ENCODE measurements around the gene SFXN3.

SFXN3 gene

DNA sequence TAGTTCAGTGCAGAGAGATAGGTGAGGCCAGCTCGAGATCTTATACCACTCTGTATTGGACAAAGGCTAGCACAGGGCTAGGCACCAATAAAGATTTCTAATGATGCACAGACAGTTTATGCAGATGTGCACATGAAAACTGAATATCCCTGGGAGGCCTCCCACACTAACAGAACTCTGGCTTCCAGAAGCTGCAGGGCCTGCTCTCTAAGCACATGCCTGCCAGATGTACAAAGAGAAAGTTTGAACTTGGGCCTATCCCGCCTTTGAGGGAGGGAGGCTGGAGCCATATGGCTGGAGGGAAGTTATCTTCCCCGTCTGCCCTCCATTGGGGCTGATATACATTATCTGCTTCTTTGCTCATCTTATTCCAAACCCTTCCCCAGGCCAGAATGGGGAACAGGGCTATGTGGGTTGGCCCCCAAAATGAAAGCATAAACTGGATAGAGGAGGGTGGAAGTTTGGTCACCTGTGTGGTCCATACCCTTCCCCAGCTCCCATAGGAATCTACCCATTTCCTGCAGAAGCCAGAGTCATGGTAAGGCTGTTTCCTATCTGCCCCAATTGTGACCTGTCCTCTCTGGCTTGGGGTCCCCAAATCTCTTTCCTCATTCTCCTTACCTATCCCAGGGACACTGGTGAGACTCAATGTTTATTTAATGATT, 34.6 kb downstream of the SFXN3 start:
- TF ChIP-seq POLR2A (IDR thresholded peaks at IDR 0.05; ENCODE audit: low read depth, low read length): no peak
- no peak for TF ChIP-seq TAF1 (IDR thresholded peaks at IDR 0.05; ENCODE audit: borderline replicate concordance, low read depth, low read length)
- no peak for TF ChIP-seq POLR2AphosphoS5 (IDR thresholded peaks at IDR 0.05; ENCODE audit: low read depth, low read length)
- no peak for FAIRE-seq

GRCh38 chr10:101066146-101066895, 35.3 kb downstream of the SFXN3 start:
- no peak for TF ChIP-seq POLR2AphosphoS5 (IDR thresholded peaks at IDR 0.05; ENCODE audit: low read depth, low read length)
- TF ChIP-seq TAF1 (IDR thresholded peaks at IDR 0.05; ENCODE audit: borderline replicate concordance, low read depth, low read length): no peak
- TF ChIP-seq POLR2A (IDR thresholded peaks at IDR 0.05; ENCODE audit: low read depth, low read length): no peak
- DNase-seq (ENCODE audit: insufficient read length) (peak; percentile 58), FAIRE-seq (peak; percentile 36)

More for the DNA sequence above, 34.6 kb downstream of the SFXN3 start:
- no peak for DNase-seq (ENCODE audit: insufficient read length)

DNA sequence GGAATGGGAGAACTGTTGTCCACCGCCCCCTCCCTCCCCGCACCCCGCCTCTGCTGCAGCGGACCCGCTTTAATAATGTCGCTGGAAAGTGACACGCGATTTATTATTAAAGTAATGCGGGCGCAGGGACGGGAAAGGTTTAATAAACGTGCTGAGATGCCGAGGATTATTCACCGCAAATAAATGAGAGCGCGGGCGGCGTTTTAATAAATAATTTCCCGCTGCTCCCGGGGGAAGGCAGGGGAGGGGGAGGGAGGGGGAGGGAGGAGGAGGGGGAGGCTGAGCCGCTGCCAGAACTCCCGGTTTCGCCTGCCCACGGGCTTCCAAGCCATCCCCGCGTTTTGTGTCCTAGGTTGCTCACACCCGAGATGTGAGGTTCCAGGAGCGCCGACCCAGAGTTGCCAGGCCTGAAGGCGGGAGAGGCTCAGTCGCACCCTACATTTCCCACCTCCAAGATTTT, 35.9 kb downstream of the SFXN3 start:
- TF ChIP-seq TAF1 (IDR thresholded peaks at IDR 0.05; ENCODE audit: borderline replicate concordance, low read depth, low read length): no peak
- TF ChIP-seq POLR2A (IDR thresholded peaks at IDR 0.05; ENCODE audit: low read depth, low read length): no peak
- no peak for TF ChIP-seq POLR2AphosphoS5 (IDR thresholded peaks at IDR 0.05; ENCODE audit: low read depth, low read length)
- FAIRE-seq (no peak), DNase-seq (ENCODE audit: insufficient read length) (no peak)

DNA sequence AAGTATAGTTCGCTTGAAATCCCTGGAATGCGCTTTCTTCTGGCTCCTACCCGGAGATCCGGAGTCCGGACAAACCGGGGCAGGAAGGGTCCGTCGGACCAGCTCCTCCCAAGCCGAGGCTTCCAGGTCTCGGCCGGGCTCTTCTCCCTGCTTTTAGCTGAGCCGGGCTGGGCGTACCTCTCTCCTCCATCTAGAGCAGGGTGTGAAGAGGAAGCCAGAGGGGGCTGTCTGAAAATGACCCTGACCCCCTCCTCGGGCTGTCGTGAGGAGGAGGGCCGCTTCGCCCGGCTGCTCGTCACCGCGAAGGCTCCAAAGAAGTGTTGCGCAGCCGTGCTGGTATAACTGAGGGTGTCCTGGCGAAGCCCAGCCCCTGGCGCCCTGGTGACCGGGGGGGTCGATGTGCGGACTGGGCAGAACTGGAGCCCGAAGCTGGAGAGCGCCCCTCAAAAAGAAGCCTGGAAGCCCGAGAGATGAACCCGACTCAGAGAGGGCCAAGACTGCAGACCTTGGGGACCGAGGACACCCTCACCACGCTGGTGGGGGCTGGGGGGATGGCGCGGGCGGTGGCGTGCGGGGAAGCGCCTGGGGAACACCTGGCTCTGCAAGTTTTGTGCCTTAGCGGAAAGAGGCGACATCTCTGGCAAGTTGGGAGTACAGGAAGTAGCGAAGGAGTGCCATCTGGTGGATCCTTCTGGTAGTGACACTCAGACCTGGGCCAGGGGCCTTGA, 36.5 kb downstream of the SFXN3 start:
- peak; percentile 77 for DNase-seq (ENCODE audit: insufficient read length)
- FAIRE-seq: peak; percentile 92
- no peak for TF ChIP-seq POLR2AphosphoS5 (IDR thresholded peaks at IDR 0.05; ENCODE audit: low read depth, low read length)
- no peak for TF ChIP-seq POLR2A (IDR thresholded peaks at IDR 0.05; ENCODE audit: low read depth, low read length)
- no peak for TF ChIP-seq TAF1 (IDR thresholded peaks at IDR 0.05; ENCODE audit: borderline replicate concordance, low read depth, low read length)

DNA sequence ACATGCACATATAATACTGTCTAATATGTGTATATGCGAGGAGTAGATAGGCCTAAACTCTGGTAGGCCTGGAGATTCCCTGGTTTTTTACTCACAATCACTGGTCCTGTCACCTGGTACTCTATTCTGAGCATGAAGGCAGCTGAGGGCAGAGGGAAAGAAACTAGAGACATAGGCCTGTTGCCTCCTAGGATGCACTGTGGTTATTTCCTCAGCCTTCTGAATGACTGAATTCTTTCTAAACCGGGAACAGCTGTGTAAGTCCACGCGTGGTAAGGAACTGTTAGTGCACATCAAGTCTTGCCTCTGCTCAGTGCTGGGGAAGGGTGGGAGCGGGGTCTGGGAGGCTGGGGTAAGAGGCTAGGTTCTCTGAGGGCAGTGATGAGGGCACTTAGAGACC, 38.4 kb downstream of the SFXN3 start:
- TF ChIP-seq TAF1 (IDR thresholded peaks at IDR 0.05; ENCODE audit: borderline replicate concordance, low read depth, low read length): no peak
- no peak for TF ChIP-seq POLR2AphosphoS5 (IDR thresholded peaks at IDR 0.05; ENCODE audit: low read depth, low read length)
- TF ChIP-seq POLR2A (IDR thresholded peaks at IDR 0.05; ENCODE audit: low read depth, low read length): no peak
- no peak for FAIRE-seq
- DNase-seq (ENCODE audit: insufficient read length): no peak

- TF ChIP-seq POLR2AphosphoS5 (IDR thresholded peaks at IDR 0.05; ENCODE audit: low read depth, low read length) (no peak), POLR2A (IDR thresholded peaks at IDR 0.05; ENCODE audit: low read depth, low read length) (no peak), TAF1 (IDR thresholded peaks at IDR 0.05; ENCODE audit: borderline replicate concordance, low read depth, low read length) (no peak)
- DNase-seq (ENCODE audit: insufficient read length) (no peak), FAIRE-seq (no peak)
These were observed 39.1 kb downstream of the SFXN3 start for GRCh38 chr10:101070098-101070497.

DNA sequence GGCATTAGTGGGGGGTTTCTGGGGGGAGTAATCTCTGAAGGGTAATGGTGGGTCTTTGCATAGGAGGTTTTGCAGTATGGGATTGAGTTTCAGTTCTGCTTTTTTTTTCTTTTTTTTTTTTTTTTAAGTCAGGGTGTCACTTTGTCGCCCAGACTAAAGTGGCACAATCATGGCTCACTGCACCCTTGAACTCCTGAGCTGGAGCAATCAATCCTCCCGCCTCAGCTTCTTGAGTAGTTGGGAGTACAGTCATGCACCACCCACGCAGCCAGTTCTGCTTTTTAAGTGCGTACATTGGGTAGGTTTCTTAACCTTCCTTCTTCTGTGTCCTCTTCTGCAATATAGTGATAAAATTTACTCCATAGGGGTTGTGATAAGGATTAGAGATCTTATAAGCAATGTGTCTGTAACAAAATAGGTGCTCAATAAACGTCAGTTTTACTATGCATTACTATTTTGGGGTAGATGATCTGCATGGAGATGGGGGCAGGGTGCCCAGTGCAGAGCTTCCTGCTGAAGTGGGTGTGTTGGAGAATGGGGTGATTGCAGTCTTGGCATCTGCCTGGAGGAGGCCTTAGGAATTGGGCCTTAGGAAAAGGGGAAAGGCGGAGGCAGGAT, 40.3 kb downstream of the SFXN3 start:
- FAIRE-seq: no peak
- no peak for TF ChIP-seq POLR2AphosphoS5 (IDR thresholded peaks at IDR 0.05; ENCODE audit: low read depth, low read length)
- no peak for TF ChIP-seq TAF1 (IDR thresholded peaks at IDR 0.05; ENCODE audit: borderline replicate concordance, low read depth, low read length)
- no peak for TF ChIP-seq POLR2A (IDR thresholded peaks at IDR 0.05; ENCODE audit: low read depth, low read length)
- no peak for DNase-seq (ENCODE audit: insufficient read length)

DNA sequence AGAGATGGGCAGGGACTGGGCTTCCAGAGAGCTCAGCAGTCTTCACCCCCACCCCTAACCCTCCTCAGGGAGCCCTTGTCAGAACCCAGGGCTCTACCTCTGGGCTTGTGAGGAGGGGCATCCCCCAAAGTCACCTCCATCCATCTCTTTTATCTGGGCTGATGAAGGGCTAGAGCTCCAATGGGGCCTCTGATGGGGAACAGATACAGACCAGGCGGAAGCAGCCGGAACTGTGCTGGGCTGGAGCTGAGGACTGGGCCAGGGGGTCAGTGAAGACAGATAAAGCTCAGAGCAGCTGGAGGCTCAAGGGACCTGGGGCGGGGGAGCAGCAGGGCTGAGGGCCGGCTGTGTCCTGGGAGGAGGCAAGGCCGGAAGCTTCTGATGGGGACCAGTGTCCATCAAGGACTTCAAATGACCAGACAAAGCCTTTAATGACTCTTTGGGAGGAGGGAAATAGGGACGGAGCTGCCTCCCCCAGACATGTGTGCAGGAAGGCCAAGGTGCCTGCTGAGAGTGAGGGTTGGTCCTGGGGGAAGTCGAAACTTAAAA, 40.9 kb downstream of the SFXN3 start:
- no peak for TF ChIP-seq POLR2AphosphoS5 (IDR thresholded peaks at IDR 0.05; ENCODE audit: low read depth, low read length)
- no peak for TF ChIP-seq TAF1 (IDR thresholded peaks at IDR 0.05; ENCODE audit: borderline replicate concordance, low read depth, low read length)
- no peak for TF ChIP-seq POLR2A (IDR thresholded peaks at IDR 0.05; ENCODE audit: low read depth, low read length)
- DNase-seq (ENCODE audit: insufficient read length) (no peak), FAIRE-seq (no peak)

DNA sequence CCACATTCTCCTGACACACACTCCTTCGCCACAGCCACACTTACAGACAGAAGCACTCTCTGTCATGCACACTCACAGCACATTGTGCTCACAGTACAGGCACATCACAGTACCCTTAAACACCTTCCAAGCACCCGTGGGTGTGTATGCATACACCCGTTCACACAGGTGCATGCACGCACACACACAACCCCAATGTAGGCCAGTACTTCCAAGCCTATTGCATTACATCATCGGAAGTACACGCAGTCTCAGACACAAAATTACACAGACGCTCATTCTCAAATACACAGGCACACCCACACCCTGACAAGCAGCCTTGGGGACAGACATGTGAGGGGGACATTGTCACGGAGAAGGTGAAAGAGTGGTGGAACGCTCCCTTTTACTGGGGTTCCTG, 41.9 kb downstream of the SFXN3 start:
- DNase-seq (ENCODE audit: insufficient read length): no peak
- no peak for TF ChIP-seq POLR2A (IDR thresholded peaks at IDR 0.05; ENCODE audit: low read depth, low read length)
- TF ChIP-seq POLR2AphosphoS5 (IDR thresholded peaks at IDR 0.05; ENCODE audit: low read depth, low read length): no peak
- no peak for TF ChIP-seq TAF1 (IDR thresholded peaks at IDR 0.05; ENCODE audit: borderline replicate concordance, low read depth, low read length)
- no peak for FAIRE-seq

GRCh38 chr10:101073631-101074030, 42.6 kb downstream of the SFXN3 start:
- DNase-seq (ENCODE audit: insufficient read length) (no peak), FAIRE-seq (no peak)
- no peak for TF ChIP-seq POLR2A (IDR thresholded peaks at IDR 0.05; ENCODE audit: low read depth, low read length)

DNA sequence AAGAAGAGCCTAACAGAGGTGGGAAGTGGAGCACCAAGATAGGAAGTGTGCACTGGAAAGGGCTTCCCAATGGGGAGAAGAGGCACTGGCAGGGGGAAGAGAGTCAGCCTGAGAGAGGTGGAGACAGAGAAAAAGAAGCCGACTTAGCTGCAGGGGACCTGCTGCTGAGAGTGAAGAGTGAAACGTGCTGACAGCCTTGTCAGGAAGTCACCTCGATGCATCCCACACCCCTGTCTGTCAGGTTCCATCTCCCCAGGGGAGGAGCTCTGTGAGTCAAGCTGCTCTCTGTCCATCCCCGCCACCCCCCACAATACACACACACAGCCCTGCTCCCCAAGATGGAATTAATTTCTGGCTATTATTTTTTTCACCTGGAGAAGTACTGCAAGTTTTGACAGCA, 44.7 kb downstream of the SFXN3 start:
- DNase-seq (ENCODE audit: insufficient read length) (no peak), FAIRE-seq (no peak)
- no peak for TF ChIP-seq POLR2AphosphoS5 (IDR thresholded peaks at IDR 0.05; ENCODE audit: low read depth, low read length)
- TF ChIP-seq TAF1 (IDR thresholded peaks at IDR 0.05; ENCODE audit: borderline replicate concordance, low read depth, low read length): no peak
- no peak for TF ChIP-seq POLR2A (IDR thresholded peaks at IDR 0.05; ENCODE audit: low read depth, low read length)
